Sigmoid colon (tissue), 7 donors: Measurements from ENCODE around the gene NAGS. TPM values are rescaled to one million over a fixed set of nuclear protein-coding genes. Genes with fewer than 3 reads are reported as not detected.
"Not testable (repeated sequence)": the region's sequence is repeated elsewhere in the genome, so short reads cannot be mapped to it uniquely, and the experiment has no call there.

Experiments
- DNase-seq: peaks from one replicate; pipeline ENCODE4 v3.0.0-alpha.2; 2019
- H3K27ac ChIP-seq, 4 donors: fragments of 200-600 bp; sonication (generic); one replicate each; pipeline ENCODE4 v1.5.1; 2016 to 2019; ENCODE audit warnings: mild to moderate bottlenecking in 1 of 4
- H3K27me3 ChIP-seq, 3 donors: fragments of 200-600 bp; sonication (generic); one replicate each; pipeline ENCODE4 v1.5.1; 2019; ENCODE audit warnings: mild to moderate bottlenecking in 1 of 3
- H3K36me3 ChIP-seq, 4 donors: fragments of 200-600 bp; sonication (generic); one replicate each; pipeline ENCODE4 v1.5.1; 2016 to 2019
- H3K4me1 ChIP-seq, 4 donors: fragments of 200-600 bp; sonication (generic); one replicate each; pipeline ENCODE4 v1.5.1; 2017 to 2019
- H3K4me3 ChIP-seq, 4 donors: fragments of 200-600 bp; sonication (generic); one replicate each; pipeline ENCODE4 v1.5.1; 2017 to 2019; ENCODE audit warnings: mild to moderate bottlenecking in 2 of 4, moderate library complexity in 1 of 4
- H3K9me3 ChIP-seq, 4 donors: fragments of 200-600 bp in 3 of 4; sonication (generic) in 3 of 4; one replicate each; pipeline versions ENCODE4 v1.5.1 to v1.6.1; 2013 to 2019
- CTCF ChIP-seq, 4 experiments: fragments of 450-650 bp in 3 of 4; fragments of 200-600 bp in 1 of 4; IDR thresholded peaks; one replicate each; pipeline ENCODE4 v1.5.1; 2016 to 2019; ENCODE audit warnings: antibody characterized with exemption in 4 of 4, mild to moderate bottlenecking in 3 of 4, moderate library complexity in 2 of 4
- EP300 ChIP-seq, 4 donors: sonication (generic); formaldehyde crosslinking; IDR thresholded peaks; one replicate each; pipeline ENCODE4 v1.6.1; 2017; ENCODE audit warnings: antibody characterized with exemption in 4 of 4
- POLR2A ChIP-seq, 2 donors: fragments of 450-650 bp; IDR thresholded peaks; one replicate each; pipeline ENCODE4 v1.6.1; 2016; ENCODE audit warnings: antibody characterized with exemption in 2 of 2, mild to moderate bottlenecking in 2 of 2, moderate library complexity in 2 of 2
- POLR2AphosphoS5 ChIP-seq, 4 donors: sonication (generic); formaldehyde crosslinking; IDR thresholded peaks; one replicate each; pipeline ENCODE4 v1.6.1; 2017; ENCODE audit warnings: antibody characterized with exemption in 4 of 4
- WGBS, 2 donors: extraction: QIAGEN DNeasy Blood & Tissue Kit; methylation state at CpG; one replicate each; pipeline ENCODE4 v1.1.7; 2013; 5-methylcytosine and 5-hydroxymethylcytosine counted together
- intact Hi-C: fragments of 100-400 bp; cut with DNase I; formaldehyde crosslinking; loops from one replicate; pipeline ENCODE4 v1.15.1; 2023
- polyA plus RNA-seq, 3 donors: library from polyadenylated mRNA; stranded (reverse); fragments of 200-250 nt; gene quantifications; one replicate each; pipeline ENCODE4 v1.2.3, GENCODE V29; 2013
- total RNA-seq, 4 donors: library from RNA; depleted of rRNA; stranded (reverse); fragments of >200 nt; gene quantifications; one replicate each; pipeline ENCODE4 v1.1.0, GENCODE V29; 2016
- donor health status: healthy with polysubstance abuse.
- donor health status: Bipolar disorder and iron deficiency.
- donor health status: healthy.

The NAGS gene
- total and polyA plus RNA-seq, 7 donors: 0.54 to 13.2 (median 1.4) TPM

- no peaks in the 10 kb centered on the region for H3K9me3 ChIP-seq
- H3K27ac ChIP-seq: no peak overlapping the region
- no peaks in the 10 kb centered on the region for H3K4me1 ChIP-seq
- no peaks in the 10 kb centered on the region for H3K27me3 ChIP-seq
- intact Hi-C loops: no loop called here
- DNase-seq: no peak
- no peak overlapping the region for H3K4me3 ChIP-seq
- 88 to 93% methylated on average over 3 of the region's 3 CpGs for WGBS, 2 donors
- TF ChIP-seq POLR2A (IDR thresholded peaks at IDR 0.05) (no peak), POLR2AphosphoS5 (IDR thresholded peaks at IDR 0.05) (no peak), EP300 (IDR thresholded peaks at IDR 0.05) (no peak), CTCF (IDR thresholded peaks at IDR 0.05) (no peak)
- peaks cover 0 to 36% (median 11%) of the 10 kb centered on the region in 4 donors for H3K36me3 ChIP-seq
Observed at GRCh38 chr17:44030482-44030881, 26.1 kb downstream of the NAGS start.

GRCh38 chr17:44033861-44034408 is 29.5 kb downstream of the NAGS start:
- H3K36me3 ChIP-seq: peaks cover 0 to 62% (median 27%) of the 10 kb centered on the region in 4 donors

GRCh38 chr17:44034688-44035087 is 30.3 kb downstream of the NAGS start:
- WGBS, 2 donors: no CpG with 5 or more reads among the region's 3 CpGs
- Histone ChIP-seq H3K4me1 (peaks cover 0 to 11% (median 2%) of the 10 kb centered on the region in 4 donors), H3K36me3 (peaks cover 0 to 64% (median 27%) of the 10 kb centered on the region in 4 donors)
- H3K27me3 ChIP-seq, H3K9me3 ChIP-seq, H3K4me3 ChIP-seq, intact Hi-C loops, DNase-seq, H3K27ac ChIP-seq: not testable (repeated sequence)

More at GRCh38 chr17:44033861-44034408, 29.5 kb downstream of the NAGS start:
- no peak overlapping the region for H3K27ac ChIP-seq
- peaks cover 0 to 8% (median 0%) of the 10 kb centered on the region in 4 donors for H3K4me1 ChIP-seq
- H3K27me3 ChIP-seq: no peaks in the 10 kb centered on the region
- TF ChIP-seq EP300 (IDR thresholded peaks at IDR 0.05) (no peak), POLR2A (IDR thresholded peaks at IDR 0.05) (no peak), CTCF (IDR thresholded peaks at IDR 0.05) (no peak), POLR2AphosphoS5 (IDR thresholded peaks at IDR 0.05) (no peak)
- intact Hi-C loops: no loop called here
- H3K4me3 ChIP-seq: no peak overlapping the region
- no peak for DNase-seq
- 80 to 86% methylated on average over 3 of the region's 3 CpGs for WGBS, 2 donors
- no peaks in the 10 kb centered on the region for H3K9me3 ChIP-seq

GRCh38 chr17:44037471-44037870 is 33.0 kb downstream of the NAGS start:
- WGBS, 2 donors: 96 to 99% methylated on average over 2 of the region's 2 CpGs
- intact Hi-C loops: no loop called here
- Histone ChIP-seq H3K4me3 (no peak overlapping the region), H3K36me3 (peaks cover 0 to 48% (median 22%) of the 10 kb centered on the region in 4 donors), H3K27ac (no peak overlapping the region), H3K27me3 (no peaks in the 10 kb centered on the region), H3K9me3 (no peaks in the 10 kb centered on the region), H3K4me1 (peaks cover 0 to 32% (median 22%) of the 10 kb centered on the region in 4 donors)
- DNase-seq: no peak
- TF ChIP-seq CTCF (IDR thresholded peaks at IDR 0.05) (no peak), EP300 (IDR thresholded peaks at IDR 0.05) (no peak), POLR2A (IDR thresholded peaks at IDR 0.05) (no peak), POLR2AphosphoS5 (IDR thresholded peaks at IDR 0.05) (no peak)

- WGBS, 2 donors: 82 to 90% methylated on average over 3 of the region's 3 CpGs
- Histone ChIP-seq H3K27me3 (no peaks in the 10 kb centered on the region), H3K9me3 (no peaks in the 10 kb centered on the region), H3K27ac (peak overlapping the region in 1 of 4 donors; percentile 18), H3K36me3 (peaks cover 0 to 36% (median 21%) of the 10 kb centered on the region in 4 donors), H3K4me3 (no peak overlapping the region), H3K4me1 (peaks cover 0 to 44% (median 31%) of the 10 kb centered on the region in 4 donors)
- no peak for DNase-seq
- intact Hi-C loops: no loop called here
- no peak for TF ChIP-seq EP300 (IDR thresholded peaks at IDR 0.05)
- no peak for TF ChIP-seq CTCF (IDR thresholded peaks at IDR 0.05)
- TF ChIP-seq POLR2AphosphoS5 (IDR thresholded peaks at IDR 0.05): no peak
- TF ChIP-seq POLR2A (IDR thresholded peaks at IDR 0.05): no peak
Observed at GRCh38 chr17:44038604-44039011, 34.2 kb downstream of the NAGS start.
